Heart left ventricle (tissue), 16 donors: ENCODE results near the gene ENKUR. TPM values are rescaled to one million over a fixed set of nuclear protein-coding genes. Genes with fewer than 3 reads are reported as not detected.

Experiments
- ATAC-seq, 4 donors: fragments of 200-7000 bp; cut with Tn5 transposase; one replicate each; pipeline ENCODE4 v1.9.1; 2020 to 2022; ENCODE audit warnings: moderate library complexity in 4 of 4, mild to moderate bottlenecking in 3 of 4, moderate number of reproducible peaks in 1 of 4
- DNase-seq, 5 donors: peaks; one replicate each; pipeline ENCODE4 v3.0.0-alpha.2; 2020
- H3K27ac ChIP-seq, 12 donors: fragments of 200-600 bp; sonication (generic) in 4 of 12; one replicate each; pipeline versions ENCODE4 v1.5.0 to v1.8.0; 2016 to 2022; ENCODE audit warnings: mild to moderate bottlenecking in 2 of 12
- H3K27me3 ChIP-seq, 9 donors: fragments of 200-600 bp; sonication (generic) in 2 of 9; one replicate each; pipeline versions ENCODE4 v1.5.1 to v1.8.0; 2016 to 2022; ENCODE audit warnings: mild to moderate bottlenecking in 3 of 9
- H3K36me3 ChIP-seq, 9 donors: fragments of 200-600 bp; sonication (generic) in 2 of 9; one replicate each; pipeline versions ENCODE4 v1.5.0 to v1.8.0; 2018 to 2022; ENCODE audit warnings: mild to moderate bottlenecking in 2 of 9
- H3K4me1 ChIP-seq, 12 donors: fragments of 200-600 bp; sonication (generic) in 4 of 12; one replicate each; pipeline versions ENCODE4 v1.5.0 to v1.8.0; 2016 to 2022; ENCODE audit warnings: mild to moderate bottlenecking in 3 of 12
- H3K4me3 ChIP-seq, 12 donors: fragments of 200-600 bp; sonication (generic) in 4 of 12; one replicate each; pipeline versions ENCODE4 v1.5.0 to v1.8.0; 2017 to 2022; ENCODE audit warnings: mild to moderate bottlenecking in 9 of 12, moderate library complexity in 4 of 12
- H3K9me3 ChIP-seq, 12 donors: fragments of 200-600 bp; sonication (generic) in 4 of 12; one replicate each; pipeline versions ENCODE4 v1.5.0 to v1.8.0; 2016 to 2022; ENCODE audit warnings: mild to moderate bottlenecking in 1 of 12
- CTCF ChIP-seq, 12 donors: fragments of 200-600 bp; sonication (generic) in 4 of 12; IDR thresholded peaks; one replicate each; pipeline versions ENCODE4 v1.5.0 to v1.8.0; 2018 to 2022; ENCODE audit warnings: antibody characterized with exemption in 12 of 12, mild to moderate bottlenecking in 5 of 12
- POLR2A ChIP-seq, 2 donors: fragments of 450-650 bp; IDR thresholded peaks; one replicate each; pipeline ENCODE4 v1.6.1; 2017; ENCODE audit warnings: antibody characterized with exemption in 2 of 2, mild to moderate bottlenecking in 2 of 2, moderate library complexity in 2 of 2
- WGBS, 4 donors: extraction: QIAGEN DNeasy Blood & Tissue Kit in 2 of 4; methylation state at CpG; one replicate each; pipeline versions ENCODE4 v1.1.5 to v1.1.7; 2013 to 2018; 5-methylcytosine and 5-hydroxymethylcytosine counted together
- intact Hi-C, 10 donors: fragments of 100-400 bp; cut with DNase I; formaldehyde crosslinking; loops; one replicate each; pipeline versions ENCODE4 v1.11.1 to v1.14.2; 2022
- polyA plus RNA-seq, 2 donors: library from polyadenylated mRNA; stranded (reverse); fragments of 200-250 nt; gene quantifications; one replicate each; pipeline ENCODE4 v1.2.3, GENCODE V29; 2013
- total RNA-seq, 9 donors: library from RNA; depleted of rRNA in 2 of 9; stranded (reverse); fragments of >200 nt in 2 of 9; fragmentation: NEBNext Ultra II Directional in 3 of 9; extraction: Animal tissue kit (Norgen Biotek cat#: 25700) in 3 of 9; gene quantifications; one replicate each; pipeline versions ENCODE4 v1.1.0 to v1.2.4, GENCODE V29; 2016 to 2023
- donor health status: ischemic (EF 13 %, LVEDD 7.1; RV severe dilation, severe dysfunction).
- donor health status: healthy with polysubstance abuse.
- donor health status: DM: no; HTN: yes; CAD: no.
- donor health status: DM: no; HTN: no; CAD: no.
- donor health status: ischemic (EF 25% LVEDD 6.9; RV normal size, moderate dysfunction).
- donor health status: ischemic (EF 25% LVEDD 5.7; RV mildly dilated, moderate dysfunction).
- donor health status: healthy.
- donor health status: DM: yes; HTN: yes; CAD: no.
- donor health status: ischemic (EF 35%, LVEDD 5.7; RV mildly dilated, moderate dysfunction).
- donor health status: nonischemic (EF 11% LVEDD 7.7; RV severe dilation, severe dysfunction).
- donor health status: DM: yes; HTN: yes; CAD: no.
- donor health status: PGD.
- donor health status: ischemic (EF 29% LVEDD 5.4; RV normal size, mild dysfunction).
- donor health status: nonischemic (EF 23%, LVEDD 6.1; RV moderate dilation, normal function).

The ENKUR gene
- total and polyA plus RNA-seq, 11 donors = 0.12 to 0.20 (median 0.19) TPM; not detected in 7

GRCh38 chr10:25028711-25029110 lies 12.8 kb upstream of the ENKUR start:
- peaks cover 0 to 11% (median 0%) of the 10 kb centered on the region in 12 donors for H3K9me3 ChIP-seq
- WGBS, 4 donors = 95 to 98% (median 97%) methylated on average over 1 of the region's 1 CpG
- intact Hi-C loops = loop anchor here in 6 of 10 donors (2.0 to 10.0 kb wide), 4 partner anchors 34 to 196 kb away; no protein-coding TSS in a partner anchor
- DNase-seq = no peak
- ATAC-seq = no peak
- peaks cover 0 to 16% (median 5%) of the 10 kb centered on the region in 12 donors for H3K4me1 ChIP-seq
- no peaks in the 10 kb centered on the region for H3K27me3 ChIP-seq
- TF ChIP-seq CTCF (IDR thresholded peaks at IDR 0.05) (no peak), POLR2A (IDR thresholded peaks at IDR 0.05) (no peak)
- H3K36me3 ChIP-seq = no peaks in the 10 kb centered on the region
- no peak overlapping the region for H3K4me3 ChIP-seq
- no peak overlapping the region for H3K27ac ChIP-seq

- H3K4me3 ChIP-seq = no peak overlapping the region
- peaks cover 0 to 25% (median 6%) of the 10 kb centered on the region in 12 donors for H3K4me1 ChIP-seq
- no peak for ATAC-seq
- DNase-seq = no peak
- H3K36me3 ChIP-seq = no peaks in the 10 kb centered on the region
- TF ChIP-seq CTCF (IDR thresholded peaks at IDR 0.05) (peak; percentile 6 to 59 (median 36)), POLR2A (IDR thresholded peaks at IDR 0.05) (no peak)
- H3K9me3 ChIP-seq = peaks cover 0 to 11% (median 0%) of the 10 kb centered on the region in 12 donors
- intact Hi-C loops = loop anchor here in 8 of 10 donors (1.0 to 10.0 kb wide), 4 partner anchors 36 to 198 kb away; no protein-coding TSS in a partner anchor
- WGBS, 4 donors = 89 to 99% (median 91%) methylated on average over 1 of the region's 1 CpG
- H3K27me3 ChIP-seq = no peaks in the 10 kb centered on the region
- H3K27ac ChIP-seq = no peak overlapping the region
Measured at GRCh38 chr10:25026463-25026862, 10.5 kb upstream of the ENKUR start.

GRCh38 chr10:25024528-25024927 lies 8.6 kb upstream of the ENKUR start:
- no peaks in the 10 kb centered on the region for H3K36me3 ChIP-seq
- H3K4me1 ChIP-seq = peaks cover 0 to 25% (median 6%) of the 10 kb centered on the region in 12 donors
- DNase-seq = no peak
- no peaks in the 10 kb centered on the region for H3K27me3 ChIP-seq
- ATAC-seq = peak in 1 of 4 donors; percentile 29
- intact Hi-C loops = loop anchor here in 2 of 10 donors (5.0 to 10.0 kb wide), 2 partner anchors 58 to 200 kb away; no protein-coding TSS in a partner anchor
- TF ChIP-seq POLR2A (IDR thresholded peaks at IDR 0.05) (no peak), CTCF (IDR thresholded peaks at IDR 0.05) (no peak)
- H3K4me3 ChIP-seq = no peak overlapping the region
- H3K9me3 ChIP-seq = no peaks in the 10 kb centered on the region
- H3K27ac ChIP-seq = peak overlapping the region in 2 of 12 donors; percentile 6 to 14
- WGBS, 4 donors = 51 to 69% (median 61%) methylated on average over 8 of the region's 8 CpGs

- ATAC-seq (peak in 3 of 4 donors; percentile 57 to 92 (median 58)), DNase-seq (no peak)
- 61 to 67% (median 63%) methylated on average over 3 of the region's 3 CpGs for WGBS, 4 donors
- Histone ChIP-seq H3K27me3 (no peaks in the 10 kb centered on the region), H3K4me1 (peaks cover 0 to 25% (median 6%) of the 10 kb centered on the region in 12 donors), H3K9me3 (no peaks in the 10 kb centered on the region), H3K36me3 (no peaks in the 10 kb centered on the region), H3K4me3 (no peak overlapping the region), H3K27ac (peak overlapping the region in 2 of 12 donors; percentile 16 to 18)
- TF ChIP-seq POLR2A (IDR thresholded peaks at IDR 0.05) = no peak
- no peak for TF ChIP-seq CTCF (IDR thresholded peaks at IDR 0.05)
- intact Hi-C loops = loop anchor here in 2 of 10 donors (5.0 to 10.0 kb wide), 2 partner anchors 59 to 202 kb away; no protein-coding TSS in a partner anchor
Measured at GRCh38 chr10:25023278-25023677, 7.3 kb upstream of the ENKUR start.
